K562 (cell line): ENCODE data around the gene KLK2. TPM values are rescaled to one million over a fixed set of nuclear protein-coding genes. Genes with fewer than 3 reads are reported as not detected.

Experiments
- ATAC-seq: fragments of 200-7000 bp; cut with Tn5 transposase; 3 replicates; pipeline ENCODE4 v1.9.1; 2020; ENCODE audit warnings: moderate library complexity
- BruUV-seq: library from RNA; stranded (reverse); fragments of 400-500 nt; replicated peaks from 2 replicates; lab custom pipeline; 2021; lab: Mats Ljungman, UMichigan
- CTCF ChIA-PET: fragments of 300-600 bp; formaldehyde crosslinking; extraction: SDS; loops from one replicate; lab custom pipeline; 2021; ENCODE audit warnings: low intra/inter-chr PET ratio; lab: Yijun Ruan, JAX
- POLR2A ChIA-PET: fragments of 300-600, 350-650 bp; sonication (Branson Sonifier 250); formaldehyde crosslinking; extraction: SDS; loops from one replicate; lab custom pipeline; 2021; ENCODE audit warnings: antibody characterized with exemption, inconsistent platforms; lab: Yijun Ruan, JAX
- DNase-seq, 4 experiments: peaks; one replicate each; pipeline versions ENCODE4 v3.0.0 to v3.0.0-alpha.2; 2011 to 2018; ENCODE audit warnings: low spot score in 3 of 4, mixed read lengths in 3 of 4; ENCODE audit errors: extremely low read depth in 1 of 4
- FAIRE-seq: peaks from 2 replicates; lab custom pipeline; 2011; peaks lifted over from hg19 to GRCh38; lab: Jason Lieb, UNC
- H2AFZ ChIP-seq: 2 replicates; pipeline ENCODE4 v1.6.0; 2011; ENCODE audit warnings: low read depth, low read length, control low read depth, inconsistent platforms
- H3K27ac ChIP-seq: fragments of 200-600 bp; 3 replicates; pipeline ENCODE4 v1.8.0; 2011; ENCODE audit warnings: low read depth, mild to moderate bottlenecking, control low read depth, inconsistent platforms, low read length, moderate library complexity, mixed read lengths; ENCODE audit errors: extremely low read depth
- H3K27me3 ChIP-seq, 2 experiments: fragments of 300-600 bp in 1 of 2; 2 replicates in 1 of 2; 3 replicates in 1 of 2; pipeline versions ENCODE4 v1.6.0 to v1.8.0; 2011; ENCODE audit warnings: inconsistent platforms in 2 of 2, low read length in 2 of 2, mild to moderate bottlenecking in 1 of 2, mixed read lengths in 1 of 2, moderate library complexity in 1 of 2; ENCODE audit not compliant: control insufficient read depth in 2 of 2, insufficient read depth in 2 of 2
- H3K36me3 ChIP-seq: fragments of 300-600 bp; 3 replicates; pipeline ENCODE4 v1.8.0; 2011; ENCODE audit warnings: mild to moderate bottlenecking, low read length, inconsistent platforms; ENCODE audit not compliant: control insufficient read depth, insufficient read depth
- H3K4me1 ChIP-seq, 2 experiments: fragments of 200-600 bp in 1 of 2; replicated peaks in 1 of 2; 2 replicates in 1 of 2; 3 replicates in 1 of 2; pipeline versions ENCODE4 v1.5.1 to v1.8.0; 2011; ENCODE audit warnings: inconsistent platforms in 2 of 2, low read length in 2 of 2, mild to moderate bottlenecking in 1 of 2, mixed read lengths in 1 of 2, moderate library complexity in 1 of 2; ENCODE audit not compliant: control insufficient read depth in 2 of 2, insufficient read depth in 2 of 2
- H3K4me2 ChIP-seq: 2 replicates; pipeline ENCODE4 v1.6.1; 2011; ENCODE audit warnings: low read length, control low read depth, inconsistent platforms, mixed read lengths; ENCODE audit not compliant: insufficient read depth
- H3K4me3 ChIP-seq: fragments of 200-600 bp; sonication (generic), shearing (Covaris generic); 2 replicates; pipeline ENCODE4 v1.5.1; 2016; ENCODE audit warnings: control low read depth, inconsistent platforms
- H3K79me2 ChIP-seq: fragments of 200-600 bp; 3 replicates; pipeline ENCODE4 v1.8.0; 2011; ENCODE audit warnings: low read length, inconsistent platforms; ENCODE audit not compliant: control insufficient read depth, insufficient read depth
- H3K9ac ChIP-seq, 2 experiments: 2 replicates each; pipeline versions ENCODE4 v1.6.0 to v1.6.1; 2011; ENCODE audit warnings: low read depth in 2 of 2, low read length in 2 of 2, control low read depth in 1 of 2, inconsistent platforms in 1 of 2, mild to moderate bottlenecking in 1 of 2, mixed read lengths in 1 of 2; ENCODE audit not compliant: insufficient read depth in 1 of 2
- H3K9me1 ChIP-seq: one replicate; pipeline ENCODE4 v1.6.0; 2011; ENCODE audit warnings: inconsistent platforms, mild to moderate bottlenecking, low read length, moderate library complexity; ENCODE audit not compliant: control insufficient read depth, insufficient read depth
- H3K9me3 ChIP-seq: replicated peaks from 2 replicates; pipeline ENCODE4 v1.5.1; 2011; ENCODE audit warnings: low read depth, low read length, inconsistent platforms; ENCODE audit not compliant: control insufficient read depth, insufficient read depth
- H4K20me1 ChIP-seq: replicated peaks from 2 replicates; pipeline ENCODE4 v1.6.1; 2011; ENCODE audit warnings: low read length, inconsistent platforms, mixed read lengths; ENCODE audit not compliant: control insufficient read depth, insufficient read depth
- CBFB ChIP-seq: sonication (generic); formaldehyde crosslinking; IDR thresholded peaks from 2 replicates; pipeline ENCODE4 v1.4.0; 2020; ENCODE audit warnings: mild to moderate bottlenecking, missing genetic modification reagents
- NFIC ChIP-seq: fragments of 450-650 bp; IDR thresholded peaks from 2 replicates; pipeline ENCODE4 v1.6.1; 2017; ENCODE audit warnings: mild to moderate bottlenecking, inconsistent platforms
- TBP ChIP-seq: optimal IDR thresholded peaks from 2 replicates; pipeline ENCODE3; 2011; ENCODE audit warnings: low read depth, low read length, improper control_type of control experiment
- TCF7 ChIP-seq: sonication (generic); IDR thresholded peaks from 2 replicates; pipeline ENCODE4 v1.6.1; 2016; ENCODE audit warnings: antibody characterized with exemption, borderline replicate concordance
- THAP12 ChIP-seq: fragments of 250-450 bp; sonication (Bioruptor Pico); IDR thresholded peaks from 2 replicates; pipeline ENCODE4 v1.9.0; 2021; ENCODE audit warnings: mild to moderate bottlenecking, inconsistent platforms
- U2AF1 ChIP-seq: fragments of 200-400 bp; formaldehyde crosslinking; optimal IDR thresholded peaks from 2 replicates; pipeline ENCODE3; 2017; ENCODE audit warnings: mild to moderate bottlenecking, low read depth, low read length, moderate library complexity
- WGBS: fragments of 100-300 bp; shearing (Covaris generic); methylation state at CpG from one replicate; pipeline ENCODE4 v1.1.6; 2016; ENCODE audit warnings: low coverage, mixed read lengths; ENCODE audit not compliant: insufficient coverage; ENCODE audit errors: missing lambda C conversion rate; 5-methylcytosine and 5-hydroxymethylcytosine counted together
- in situ Hi-C: fragments of 300-500 bp; cut with MboI; formaldehyde crosslinking; loops from 4 replicates; pipeline ENCODE4 v1.15.0; 2018; ENCODE audit warnings: inconsistent platforms, mixed read lengths
- intact Hi-C: fragments of 100-400 bp; cut with micrococcal nuclease; formaldehyde crosslinking; loops from 2 replicates; pipeline ENCODE4 v1.14.2; 2022
- polyA plus RNA-seq, 8 experiments: library from polyadenylated mRNA; depleted of rRNA in 4 of 8; stranded (reverse) in 5 of 8; unstranded in 3 of 8; fragments of >200 nt; fragmentation: Nextera tagmentation in 2 of 8; fragmentation: Illumina TruSeq in 1 of 8; extraction: Ambion mirVana in 2 of 8; extraction: Trizol in 1 of 8; gene quantifications; 2 replicates each; pipeline versions ENCODE4 v1.2.1 to v1.2.3, GENCODE V29; 2011 to 2014; ENCODE audit warnings: inconsistent platforms in 1 of 8, missing spikeins in 1 of 8
- total RNA-seq, 7 experiments: library from RNA; depleted of rRNA in 6 of 7; stranded (reverse); fragments of >200 nt in 6 of 7; fragmentation: Illumina TruSeq in 2 of 7; extraction: Trizol in 2 of 7; gene quantifications; 2 replicates each; pipeline versions ENCODE4 v1.2.1 to v1.2.3, GENCODE V29; 2011 to 2021; ENCODE audit warnings: low replicate concordance in 1 of 7

The KLK2 gene
- total and polyA plus RNA-seq, 9 of the 15 experiments (the other 6 are each of a cell fraction or from before 2014, with no cell fraction given), result 0.11 to 0.47 (median 0.23) TPM; not detected in 1

- peak overlapping the region; percentile 66 to 94 for H3K9ac ChIP-seq
- peak overlapping the region; percentile 95; the same call in 1 of the 2 replicates for H3K4me2 ChIP-seq
Observed at GRCh38 chr19:50836543-50837195, 36.6 kb upstream of the KLK2 start.

More at GRCh38 chr19:50836543-50837195, 36.6 kb upstream of the KLK2 start:
- H3K27ac ChIP-seq, result peak overlapping the region; percentile 67; the same call in 2 of the 3 replicates
- H3K79me2 ChIP-seq, result no peaks in the 10 kb centered on the region
- no peak for TF ChIP-seq THAP12
- no peak for TF ChIP-seq TCF7
- TF ChIP-seq TBP, result no peak
- TF ChIP-seq CBFB, result no peak
- 0 out of 2 replicates have a peak, but pooled peaks have one; percentile 51 for TF ChIP-seq NFIC
- no peak for TF ChIP-seq U2AF1
- no peak for DNase-seq
- no peaks in the 10 kb centered on the region for H4K20me1 ChIP-seq
- BruUV-seq, result no TSS peak
- H3K9me3 ChIP-seq, result no peaks in the 10 kb centered on the region
- peaks cover 14 to 16% of the 10 kb centered on the region in 2 experiments; a peak in 4 of 5 replicates for H3K4me1 ChIP-seq
- peak overlapping the region; percentile 52; the same call in 1 of the 2 replicates for H3K4me3 ChIP-seq
- H3K36me3 ChIP-seq, result no peaks in the 10 kb centered on the region
- CTCF ChIA-PET, result no interaction called here
- peaks cover 0 to 6% of the 10 kb centered on the region in 2 experiments; a peak in 2 of 5 replicates for H3K27me3 ChIP-seq
- no peak for FAIRE-seq
- in situ Hi-C loops, result no loop called here
- ATAC-seq, result no peak
- H3K9me1 ChIP-seq, result no peaks in the 10 kb centered on the region
- peak overlapping the region; percentile 99 for H2AFZ ChIP-seq
- 63% methylated on average over 13 of the region's 19 CpGs for WGBS
- intact Hi-C loops, result loop anchor here (5.0 kb wide), 1 partner anchor 34 kb away; no protein-coding TSS in a partner anchor
- POLR2A ChIA-PET, result interaction anchor here (0.5 to 0.6 kb wide), 2 partner anchors 16 to 34 kb away, joined by 3 to 4 read pairs; no protein-coding TSS in a partner anchor
